GM12892 (cell line): ENCODE measurements around the gene DNAJB13.

ENCODE experiments used
- DNase-seq: peaks from one replicate; pipeline ENCODE4 v3.0.0; 2011; ENCODE audit not compliant: insufficient read length
- FAIRE-seq: peaks from 2 replicates; lab custom pipeline; 2011; peaks lifted over from hg19 to GRCh38; lab: Jason Lieb, UNC
- POLR2A ChIP-seq: IDR thresholded peaks from 2 replicates; pipeline ENCODE4 v1.6.1; 2011; ENCODE audit warnings: low read depth, low read length, control low read depth
- POLR2AphosphoS5 ChIP-seq: IDR thresholded peaks from 2 replicates; pipeline ENCODE4 v1.6.1; 2011; ENCODE audit warnings: low read depth, low read length, control low read depth
- TAF1 ChIP-seq: IDR thresholded peaks from 2 replicates; pipeline ENCODE4 v1.6.1; 2011; ENCODE audit warnings: low read depth, mild to moderate bottlenecking, control low read depth, low read length, borderline replicate concordance

Gene DNAJB13

GRCh38 chr11:74006743-74007304 lies 56.0 kb downstream of the DNAJB13 start:
- FAIRE-seq (no peak), DNase-seq (no peak)
- no peak for TF ChIP-seq POLR2AphosphoS5
- no peak for TF ChIP-seq POLR2A
- TF ChIP-seq TAF1, result no peak

- FAIRE-seq (no peak), DNase-seq (no peak)
- no peak for TF ChIP-seq TAF1
- TF ChIP-seq POLR2AphosphoS5, result no peak
- TF ChIP-seq POLR2A, result no peak
Observed at GRCh38 chr11:74007691-74008372, 57.0 kb downstream of the DNAJB13 start.

DNA sequence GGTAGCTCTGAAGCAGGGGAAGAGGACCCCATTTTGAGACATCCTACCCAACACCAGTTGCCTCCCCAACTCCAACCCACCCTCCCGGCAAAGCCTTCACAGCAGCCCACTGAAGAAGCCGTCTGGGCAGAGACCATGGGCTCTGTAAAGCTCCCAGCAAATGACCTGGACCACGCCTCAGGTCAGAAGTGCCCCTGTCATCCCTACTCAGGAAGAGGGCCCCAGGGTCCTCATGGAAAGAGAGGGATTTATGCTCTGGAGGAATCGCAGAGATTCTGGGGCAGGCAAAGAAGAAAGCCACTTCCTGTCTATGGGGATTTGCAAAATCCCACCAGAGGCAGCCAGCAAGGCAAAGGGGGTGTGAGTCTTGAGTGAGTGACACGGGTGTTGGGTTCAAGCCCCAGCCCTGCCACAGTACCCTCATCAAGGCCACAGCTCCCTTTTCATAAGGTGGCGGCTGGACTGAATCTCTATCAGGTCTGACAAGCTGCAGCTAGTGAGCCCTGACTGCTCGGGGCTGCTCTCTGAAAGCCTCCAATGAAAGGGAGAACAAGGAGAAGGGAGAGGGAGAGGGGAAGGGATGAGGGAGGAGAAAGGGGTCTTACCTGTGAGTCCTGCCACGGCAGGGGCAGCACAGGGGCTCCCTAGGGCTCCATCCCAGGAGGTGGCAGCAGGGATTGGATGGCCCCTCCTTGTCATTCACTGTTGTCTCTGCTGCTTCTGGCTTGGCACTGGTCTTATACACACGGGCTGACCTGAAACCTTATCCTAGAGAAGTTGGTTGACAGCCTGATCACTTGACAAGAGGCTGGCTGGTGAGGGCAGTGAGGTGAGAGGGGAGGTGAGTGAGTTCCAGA lies 57.8 kb downstream of the DNAJB13 start, which contains the start of gene UCP3:
TSS of gene UCP3 (minus strand) at position 713 of the 857 bp plus-strand sequence. CDS start 2,043 bp downstream, outside the sequence.
- DNase-seq, result no peak
- TF ChIP-seq POLR2AphosphoS5, result no peak
- TF ChIP-seq TAF1, result no peak
- no peak for TF ChIP-seq POLR2A
- no peak for FAIRE-seq

DNA sequence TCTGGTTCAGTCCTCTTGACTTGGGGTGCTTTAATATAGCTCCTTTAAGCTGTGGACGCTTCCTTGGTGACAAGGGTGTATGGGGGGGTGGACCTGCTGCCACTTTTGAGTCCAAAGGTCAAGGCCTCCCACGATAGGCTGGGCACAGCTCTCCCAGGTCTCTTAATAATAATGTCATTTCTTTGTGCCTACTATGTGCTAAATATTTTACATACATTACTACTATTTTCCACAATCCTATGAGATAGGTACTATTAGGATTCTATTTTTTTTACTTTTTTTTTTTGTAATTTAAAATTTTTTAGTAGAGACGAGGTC lies 58.4 kb downstream of the DNAJB13 start:
- TF ChIP-seq POLR2A, result no peak
- TF ChIP-seq TAF1, result no peak
- no peak for TF ChIP-seq POLR2AphosphoS5
- no peak for DNase-seq
- no peak for FAIRE-seq

DNA sequence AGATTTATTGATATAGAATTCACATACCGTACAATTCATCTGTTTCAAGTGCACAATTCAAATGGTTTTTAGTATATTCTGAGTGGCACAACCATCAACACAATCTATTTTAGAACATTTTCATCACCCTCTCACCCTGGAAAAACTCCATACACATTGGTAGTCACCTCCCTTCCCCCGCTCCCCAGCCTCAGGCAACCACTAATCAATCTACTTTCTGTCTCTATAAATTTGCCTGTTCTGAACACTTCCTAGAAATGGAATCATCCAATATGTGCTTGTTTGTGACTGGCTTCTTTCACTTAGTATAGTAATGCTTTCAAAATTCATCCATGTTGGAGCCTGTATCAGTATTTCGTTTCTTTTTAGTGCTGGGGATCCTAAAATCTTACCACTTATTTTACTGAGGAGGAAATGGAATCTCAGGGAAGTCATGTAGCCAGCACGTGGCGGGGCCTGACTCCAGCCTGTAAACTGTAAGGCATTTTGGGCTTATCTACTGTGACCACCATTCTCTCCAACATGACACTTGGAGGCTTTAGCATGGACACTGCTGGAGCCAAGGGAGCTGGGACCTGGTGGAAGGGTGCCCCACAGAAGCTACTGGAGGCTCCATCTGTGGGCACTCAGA lies 59.0 kb downstream of the DNAJB13 start:
- no peak for DNase-seq

DNA sequence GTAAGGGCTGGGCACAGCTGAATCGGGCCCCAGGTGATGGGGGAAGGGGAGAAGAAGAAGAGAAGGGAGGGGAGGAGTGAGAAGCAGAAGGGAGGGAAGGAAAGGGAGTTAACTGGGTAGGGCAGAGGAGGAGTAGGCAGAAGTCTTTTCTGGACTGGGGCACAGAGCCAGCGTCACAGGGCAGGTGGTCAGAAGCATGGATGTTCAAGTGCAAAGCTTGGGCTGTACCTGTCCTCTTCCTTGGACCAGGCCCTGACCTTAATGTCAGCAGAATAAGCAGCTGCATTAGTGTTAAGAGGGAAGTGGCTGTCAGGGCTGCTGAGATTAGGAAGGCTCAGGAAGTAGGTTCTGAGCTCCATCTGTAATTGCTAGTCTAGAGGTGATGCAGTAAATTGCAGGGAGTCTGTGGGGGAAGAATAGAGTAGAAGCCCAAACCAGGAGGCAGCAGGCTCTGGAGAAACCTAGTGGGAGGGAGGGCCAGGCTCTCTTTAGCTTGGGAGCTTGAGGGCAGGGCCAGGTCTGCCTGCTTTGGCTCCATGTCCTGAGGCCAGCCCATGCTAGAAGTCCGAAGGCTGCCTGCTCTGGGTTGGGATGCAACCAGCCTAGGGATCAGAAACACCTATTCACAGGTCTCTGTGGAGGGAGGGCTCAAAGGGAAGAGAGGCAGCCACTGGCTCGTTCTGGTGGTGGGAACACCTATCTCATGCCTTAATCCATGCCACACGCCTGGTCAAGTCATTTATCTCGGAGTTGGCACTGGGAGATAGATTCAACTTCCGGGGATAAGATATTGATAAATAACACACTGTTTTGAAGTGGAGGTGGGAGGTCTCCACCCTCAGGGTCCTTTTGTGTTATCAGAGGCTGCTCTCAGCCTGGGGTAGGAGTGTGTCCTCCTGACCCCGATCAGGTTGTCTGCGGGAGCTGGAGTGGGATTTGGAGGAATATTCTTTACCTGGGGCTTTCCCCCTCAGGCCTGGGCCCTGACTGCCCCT lies 59.8 kb downstream of the DNAJB13 start:
- DNase-seq (no peak), FAIRE-seq (peak; percentile 9)
- 0 out of 2 replicates have a peak, but pooled peaks have one; percentile 2 for TF ChIP-seq POLR2AphosphoS5
- no peak for TF ChIP-seq POLR2A

More for the DNA sequence above, 59.0 kb downstream of the DNAJB13 start:
- TF ChIP-seq TAF1 (no peak), POLR2AphosphoS5 (no peak), POLR2A (no peak)
- no peak for FAIRE-seq

- TF ChIP-seq POLR2AphosphoS5 (no peak), TAF1 (no peak), POLR2A (no peak)
- FAIRE-seq (peak; percentile 95), DNase-seq (no peak)
Observed at GRCh38 chr11:74011360-74012073, 60.7 kb downstream of the DNAJB13 start.

- no peak for FAIRE-seq
- TF ChIP-seq TAF1, result no peak
- no peak for TF ChIP-seq POLR2AphosphoS5
- TF ChIP-seq POLR2A, result no peak
- no peak for DNase-seq
Observed at GRCh38 chr11:74012074-74012809, 61.4 kb downstream of the DNAJB13 start.

DNA sequence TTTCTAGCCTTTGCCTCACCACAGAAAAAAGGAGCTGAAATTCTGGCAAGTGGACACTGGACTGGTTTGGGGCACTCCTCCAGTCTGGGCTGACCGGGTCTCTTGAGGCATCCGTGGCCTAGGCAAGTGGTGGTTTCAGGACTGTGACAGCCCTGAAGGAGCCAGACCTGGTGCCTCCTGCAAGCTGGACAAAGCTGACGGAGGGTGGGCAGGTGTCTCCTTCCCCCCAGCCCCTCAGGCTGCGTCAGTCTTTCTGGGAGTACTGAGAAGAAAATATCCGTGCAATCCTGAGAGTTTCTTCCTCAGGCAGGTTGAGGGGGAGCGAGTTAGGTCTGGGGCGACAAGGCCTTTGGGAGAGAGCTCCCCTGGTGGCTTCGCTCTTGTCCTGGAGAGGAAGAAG lies 62.3 kb downstream of the DNAJB13 start:
- no peak for DNase-seq
- FAIRE-seq, result no peak
- TF ChIP-seq TAF1 (no peak), POLR2A (no peak), POLR2AphosphoS5 (no peak)

DNA sequence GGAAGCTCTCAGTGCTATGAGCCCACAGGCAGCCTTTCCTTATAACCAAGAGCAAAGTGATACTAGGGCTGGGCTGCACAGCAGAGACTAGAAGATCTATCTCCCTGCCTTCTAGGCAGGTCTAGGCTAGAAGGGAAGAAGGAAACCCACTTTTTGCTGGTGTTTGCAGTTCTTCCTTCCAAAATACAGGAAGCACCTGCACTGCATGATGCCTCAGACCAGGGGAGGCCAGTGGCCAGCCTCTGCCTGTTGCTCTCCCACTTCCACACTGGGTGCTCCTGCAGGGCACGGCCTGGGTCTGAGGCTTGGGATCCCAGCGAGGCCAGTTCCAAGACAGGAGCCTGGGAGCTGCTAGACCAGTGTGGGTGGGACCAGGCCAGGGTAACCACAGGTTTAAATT lies 64.1 kb downstream of the DNAJB13 start:
- TF ChIP-seq POLR2AphosphoS5 (no peak), TAF1 (no peak), POLR2A (no peak)
- FAIRE-seq, result no peak
- no peak for DNase-seq
